HepG2 (cell line): ENCODE measurements around the gene SYT13. TPM values are rescaled to one million over a fixed set of nuclear protein-coding genes. Genes with fewer than 3 reads are reported as not detected.

Source experiments
- ATAC-seq: fragments of 200-7000 bp; cut with Tn5 transposase; 3 replicates; pipeline ENCODE4 v1.9.1; 2020; ENCODE audit warnings: mild to moderate bottlenecking, moderate library complexity
- BruUV-seq: library from RNA; stranded (reverse); fragments of 400-500 nt; replicated peaks from 2 replicates; lab custom pipeline; 2021; lab: Mats Ljungman, UMichigan
- CTCF ChIA-PET: fragments of 300-600 bp; formaldehyde crosslinking; extraction: SDS; loops from one replicate; lab custom pipeline; 2021; ENCODE audit warnings: low total read pairs, inconsistent platforms, low intra/inter-chr PET ratio; lab: Yijun Ruan, JAX
- POLR2A ChIA-PET: fragments of 350-600 bp; sonication (Branson Sonifier 250); formaldehyde crosslinking; loops from one replicate; lab custom pipeline; 2020; ENCODE audit warnings: antibody characterized with exemption, inconsistent platforms; lab: Yijun Ruan, JAX
- DNase-seq: peaks from one replicate; pipeline ENCODE4 v3.0.0-alpha.2; 2015; ENCODE audit warnings: low spot score
- FAIRE-seq: peaks from 3 replicates; lab custom pipeline; 2011; peaks lifted over from hg19 to GRCh38; lab: Jason Lieb, UNC
- H2AFZ ChIP-seq: one replicate; pipeline ENCODE4 v1.6.1; 2011; ENCODE audit warnings: low read length, inconsistent platforms
- H3K27ac ChIP-seq: fragments of 300-600 bp; 3 replicates; pipeline ENCODE4 v1.8.0; 2011; ENCODE audit warnings: mixed run types, mild to moderate bottlenecking, mixed read lengths, low read length, inconsistent platforms; ENCODE audit not compliant: insufficient read depth; ENCODE audit errors: extremely low read length
- H3K27me3 ChIP-seq, 2 experiments: fragments of 200-600 bp in 1 of 2; 2 replicates in 1 of 2; 3 replicates in 1 of 2; pipeline versions ENCODE4 v1.6.0 to v1.8.0; 2011; ENCODE audit warnings: low read length in 2 of 2, mild to moderate bottlenecking in 2 of 2, moderate library complexity in 2 of 2, inconsistent platforms in 1 of 2; ENCODE audit not compliant: insufficient read depth in 2 of 2, control insufficient read depth in 1 of 2
- H3K36me3 ChIP-seq, 2 experiments: fragments of 200-600 bp in 1 of 2; replicated peaks in 1 of 2; 2 replicates in 1 of 2; 3 replicates in 1 of 2; pipeline versions ENCODE4 v1.5.1 to v1.8.0; 2011; ENCODE audit warnings: low read length in 2 of 2, inconsistent platforms in 1 of 2; ENCODE audit not compliant: insufficient read depth in 2 of 2, control insufficient read depth in 1 of 2
- H3K4me1 ChIP-seq: 2 replicates; pipeline ENCODE4 v1.5.1; 2012; ENCODE audit warnings: low read length, inconsistent platforms; ENCODE audit not compliant: insufficient read depth
- H3K4me2 ChIP-seq: 2 replicates; pipeline ENCODE4 v1.6.0; 2011; ENCODE audit warnings: low read depth, low read length, inconsistent platforms
- H3K4me3 ChIP-seq, 3 experiments: fragments of 200-600 bp in 1 of 3; sonication (generic), shearing (Covaris generic) in 1 of 3; replicated peaks in 1 of 3; 2 replicates each; pipeline ENCODE4 v1.5.1; 2011 to 2016; ENCODE audit warnings: low read length in 3 of 3, inconsistent platforms in 2 of 3, low read depth in 2 of 3, mild to moderate bottlenecking in 2 of 3, control low read depth in 1 of 3, mixed read lengths in 1 of 3; ENCODE audit not compliant: insufficient read depth in 1 of 3
- H3K79me2 ChIP-seq: one replicate; pipeline ENCODE4 v1.6.1; 2011; ENCODE audit warnings: low read length, inconsistent platforms; ENCODE audit not compliant: insufficient read depth
- H3K9ac ChIP-seq: 2 replicates; pipeline ENCODE4 v1.6.0; 2011; ENCODE audit warnings: mild to moderate bottlenecking, low read depth, low read length, inconsistent platforms; ENCODE audit not compliant: insufficient read depth
- H3K9me3 ChIP-seq: 2 replicates; pipeline ENCODE4 v1.5.1; 2012; ENCODE audit warnings: mild to moderate bottlenecking, low read length
- H4K20me1 ChIP-seq: 2 replicates; pipeline ENCODE4 v1.6.0; 2011; ENCODE audit warnings: inconsistent platforms, mild to moderate bottlenecking, low read length, moderate library complexity; ENCODE audit not compliant: insufficient read depth
- ETV5 ChIP-seq: IDR thresholded peaks from 2 replicates; pipeline ENCODE4 v1.6.1; 2018; ENCODE audit warnings: missing biosample characterization, missing genetic modification reagents, inconsistent platforms, borderline replicate concordance
- FOSL2 ChIP-seq: sonication (generic); formaldehyde crosslinking; IDR thresholded peaks from 2 replicates; pipeline ENCODE4 v1.4.0; 2020; ENCODE audit warnings: missing genetic modification reagents
- GMEB1 ChIP-seq: sonication (generic); formaldehyde crosslinking; IDR thresholded peaks from 2 replicates; pipeline ENCODE4 v1.5.1; 2020; ENCODE audit warnings: missing genetic modification reagents, mild to moderate bottlenecking, borderline replicate concordance
- MBD4 ChIP-seq: IDR thresholded peaks from 2 replicates; pipeline ENCODE4 v1.6.1; 2012; ENCODE audit warnings: low read length, inconsistent platforms, borderline replicate concordance
- RORA ChIP-seq: sonication (generic); formaldehyde crosslinking; IDR thresholded peaks from 2 replicates; pipeline ENCODE4 v1.5.0; 2020; ENCODE audit warnings: mild to moderate bottlenecking, missing genetic modification reagents, moderate library complexity
- SMARCE1 ChIP-seq: fragments of 450-650 bp; IDR thresholded peaks from 2 replicates; pipeline ENCODE4 v1.6.1; 2017; ENCODE audit warnings: borderline replicate concordance
- USF2 ChIP-seq, 2 experiments: sonication (generic) in 1 of 2; formaldehyde crosslinking in 1 of 2; IDR thresholded peaks; 2 replicates each; pipeline versions ENCODE4 v1.5.1 to v1.6.1; 2011 to 2020; ENCODE audit warnings: borderline replicate concordance in 1 of 2, low read depth in 1 of 2, low read length in 1 of 2, mild to moderate bottlenecking in 1 of 2, missing genetic modification reagents in 1 of 2, moderate library complexity in 1 of 2
- ZNF367 ChIP-seq: sonication (generic); formaldehyde crosslinking; IDR thresholded peaks from 2 replicates; pipeline ENCODE4 v1.4.0; 2020; ENCODE audit warnings: missing genetic modification reagents, borderline replicate concordance
- ZNF407 ChIP-seq: sonication (generic); formaldehyde crosslinking; IDR thresholded peaks from one replicate; pipeline ENCODE4 v1.5.1; 2020; ENCODE audit warnings: mild to moderate bottlenecking, missing genetic modification reagents; ENCODE audit errors: not compliant biosample characterization
- WGBS: methylation state at CpG from one replicate; pipeline ENCODE4 v1.1.6; 2017; ENCODE audit warnings: low lambda C conversion rate; 5-methylcytosine and 5-hydroxymethylcytosine counted together
- in situ Hi-C: cut with HindIII; loops from 2 replicates; pipeline ENCODE4 v1.10.0; 2017; ENCODE audit warnings: low pct_unique_long_range_greater_than_20kb; ENCODE audit not compliant: extremely low pct_ligation_motif_present
- intact Hi-C: fragments of 100-400 bp; cut with micrococcal nuclease; formaldehyde crosslinking; loops from one replicate; pipeline ENCODE4 v1.10.0; 2022; ENCODE audit not compliant: unreplicated experiment
- polyA plus RNA-seq, 8 experiments: library from polyadenylated mRNA; depleted of rRNA in 3 of 8; stranded (reverse) in 7 of 8; unstranded in 1 of 8; fragments of >200 nt; fragmentation: Illumina TruSeq in 4 of 8; extraction: Trizol in 4 of 8; gene quantifications; 2 replicates each; pipeline versions ENCODE4 v1.2.1 to v1.2.3, GENCODE V29; 2011 to 2016; ENCODE audit warnings: low read depth in 4 of 8, missing spikeins in 1 of 8, mixed read lengths in 1 of 8; ENCODE audit not compliant: insufficient read depth in 1 of 8
- total RNA-seq, 5 experiments: library from RNA; depleted of rRNA; stranded (reverse); fragments of >200 nt; fragmentation: Illumina TruSeq; extraction: Trizol; gene quantifications; 2 replicates each; pipeline ENCODE4 v1.2.3, GENCODE V29; 2016; ENCODE audit warnings: low read depth in 1 of 5

Gene SYT13
- total and polyA plus RNA-seq, 2 of the 13 experiments (the other 11 are each of a cell fraction or from before 2014, with no cell fraction given): 0.02 to 0.13 TPM

- no peaks in the 10 kb centered on the region for H3K79me2 ChIP-seq
- CTCF ChIA-PET: no interaction called here
- H3K4me2 ChIP-seq: no peak overlapping the region
- no peaks in the 10 kb centered on the region for H3K9me3 ChIP-seq
- H3K4me1 ChIP-seq: no peaks in the 10 kb centered on the region
- TF ChIP-seq ZNF407 (CRISPR knock-in tag) (no peak), RORA (CRISPR knock-in tag) (no peak), GMEB1 (no peak), ZNF367 (CRISPR knock-in tag) (no peak), USF2 (IDR thresholded peaks at IDR 0.05; ENCODE audit: low read depth, low read length) (no peak), USF2 (CRISPR knock-in tag; IDR thresholded peaks at IDR 0.05; ENCODE audit: borderline replicate concordance) (no peak), FOSL2 (CRISPR knock-in tag) (peak; percentile 78), ETV5 (peak; percentile 23; the same call in 1 of the 2 replicates), MBD4 (no peak), SMARCE1 (no peak)
- TF ChIP-seq, all 625 proteins: peak for 2
- DNase-seq: peak; percentile 51
- Histone ChIP-seq H2AFZ (no peak overlapping the region), H3K9ac (no peak overlapping the region), H3K36me3 (no peaks in the 10 kb centered on the region), H3K4me3 (no peak overlapping the region), H3K27ac (no peak overlapping the region), H4K20me1 (no peaks in the 10 kb centered on the region), H3K27me3 (no peaks in the 10 kb centered on the region; a peak in 1 of 5 replicates)
- whole genome bisulfite sequencing: 22% methylated on average over 3 of the region's 3 CpGs
- intact Hi-C loops: no loop called here
- POLR2A ChIA-PET: no interaction called here
- in situ Hi-C loops: no loop called here
- no peak for FAIRE-seq
- BruUV-seq: no TSS peak
- ATAC-seq: peak; percentile 40; the same call in 2 of the 3 replicates
Observed at GRCh38 chr11:45259592-45259991, 26.5 kb downstream of the SYT13 start.
